D721Med (cell line): ENCODE results near the gene TGFBR3.

Experiments used
- DNase-seq: peaks from one replicate; pipeline ENCODE4 v3.0.0; 2011; ENCODE audit warnings: low spot score; ENCODE audit not compliant: insufficient read length
- FAIRE-seq: peaks from 2 replicates; lab custom pipeline; 2011; peaks lifted over from hg19 to GRCh38; lab: Jason Lieb, UNC
- CTCF ChIP-seq: IDR thresholded peaks from 2 replicates; pipeline ENCODE4 v1.5.1; 2012; ENCODE audit warnings: mild to moderate bottlenecking, control low read depth; ENCODE audit not compliant: insufficient read depth; ENCODE audit errors: missing control alignments

Gene TGFBR3

GRCh38 chr1:91801496-91802115 lies 84.3 kb downstream of the TGFBR3 start:
- no peak for TF ChIP-seq CTCF
- no peak for DNase-seq
- no peak for FAIRE-seq

- FAIRE-seq (no peak), DNase-seq (no peak)
- no peak for TF ChIP-seq CTCF
These were observed 86.1 kb downstream of the TGFBR3 start for GRCh38 chr1:91799863-91800262.

GRCh38 chr1:91799159-91799558 lies 86.8 kb downstream of the TGFBR3 start:
- no peak for FAIRE-seq
- DNase-seq, result no peak
- TF ChIP-seq CTCF, result no peak

- TF ChIP-seq CTCF, result no peak
- no peak for FAIRE-seq
- no peak for DNase-seq
These were observed 87.2 kb downstream of the TGFBR3 start for GRCh38 chr1:91798740-91799139.

- no peak for FAIRE-seq
- no peak for DNase-seq
- TF ChIP-seq CTCF, result no peak
These were observed 87.7 kb downstream of the TGFBR3 start for GRCh38 chr1:91798241-91798648.

- no peak for TF ChIP-seq CTCF
- no peak for DNase-seq
- FAIRE-seq, result no peak
These were observed 88.8 kb downstream of the TGFBR3 start for GRCh38 chr1:91797164-91797563.

GRCh38 chr1:91796390-91796654 lies 89.6 kb downstream of the TGFBR3 start:
- DNase-seq (no peak), FAIRE-seq (no peak)
- no peak for TF ChIP-seq CTCF
